GM19438 (cell line): ENCODE results near the gene OR6B3.
"Not testable (repeated sequence)": the region's sequence is repeated elsewhere in the genome, so short reads cannot be mapped to it uniquely, and the experiment has no call there.

ENCODE experiments used
- ATAC-seq: cut with Tn5 transposase; IDR thresholded peaks from one replicate; pipeline ENCODE4 v1.9.1; 2021; ENCODE audit warnings: low read depth; ENCODE audit not compliant: unreplicated experiment

The OR6B3 gene

GRCh38 chr2:240045098-240045497, 8.2 kb downstream of the OR6B3 start:
- no peak for ATAC-seq

GRCh38 chr2:240044096-240044495, 9.2 kb downstream of the OR6B3 start:
- ATAC-seq, result not testable (repeated sequence)

DNA sequence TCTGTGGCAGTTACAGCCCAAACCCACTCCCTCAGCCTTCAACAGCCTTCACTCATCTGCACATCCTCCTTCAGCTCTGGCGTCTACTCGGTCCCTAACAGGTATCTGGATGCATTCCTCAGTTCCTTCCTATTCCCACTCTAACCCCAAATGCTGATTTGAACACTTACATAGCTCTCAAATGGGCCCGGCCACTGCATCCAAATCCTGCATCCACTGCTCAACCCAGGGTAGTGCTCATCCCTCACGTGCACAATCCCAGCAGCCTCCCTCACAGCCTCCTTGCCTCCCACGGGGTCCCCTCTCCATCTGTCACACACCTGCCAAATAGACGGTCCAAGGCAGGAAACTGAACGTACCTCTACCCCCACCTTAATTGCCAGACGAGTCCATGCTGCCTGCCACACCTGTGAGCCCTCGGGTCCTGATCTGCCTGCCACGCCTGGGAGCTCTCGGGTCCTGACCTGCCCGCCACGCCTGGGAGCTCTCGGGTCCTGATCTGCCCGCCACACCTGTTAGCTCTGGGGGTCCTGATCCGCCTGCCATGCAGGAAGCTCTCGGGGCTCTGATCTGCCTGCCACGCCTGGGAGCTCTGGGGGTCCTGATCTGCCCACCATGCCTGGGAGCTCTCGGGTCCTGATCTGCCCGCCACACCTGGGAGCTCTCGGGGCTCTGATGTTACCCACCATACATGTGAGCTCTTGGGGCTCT, 9.9 kb downstream of the OR6B3 start:
- ATAC-seq, result no peak

- ATAC-seq, result no peak
These were observed 10.6 kb downstream of the OR6B3 start for GRCh38 chr2:240042740-240043139.

DNA sequence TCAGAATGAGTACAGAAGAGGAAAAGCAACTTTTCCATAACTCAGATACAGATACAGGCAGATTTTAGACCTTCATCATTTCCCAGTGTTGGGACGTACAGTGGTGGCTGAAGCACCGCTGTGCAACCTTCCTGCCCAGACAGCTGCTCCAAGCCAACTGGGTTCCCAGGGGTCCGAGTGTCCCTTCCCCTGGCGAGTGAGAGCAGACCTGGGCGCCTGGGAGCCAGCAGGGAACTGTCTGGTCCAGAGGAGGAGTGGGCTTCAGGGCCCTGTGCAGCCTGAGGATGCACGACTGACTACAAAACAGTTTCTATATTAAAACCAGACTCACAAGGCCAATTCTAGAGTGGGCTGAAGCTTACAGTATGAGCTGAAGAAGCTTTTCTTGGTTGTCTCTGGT, 12.0 kb downstream of the OR6B3 start:
- ATAC-seq, result no peak

DNA sequence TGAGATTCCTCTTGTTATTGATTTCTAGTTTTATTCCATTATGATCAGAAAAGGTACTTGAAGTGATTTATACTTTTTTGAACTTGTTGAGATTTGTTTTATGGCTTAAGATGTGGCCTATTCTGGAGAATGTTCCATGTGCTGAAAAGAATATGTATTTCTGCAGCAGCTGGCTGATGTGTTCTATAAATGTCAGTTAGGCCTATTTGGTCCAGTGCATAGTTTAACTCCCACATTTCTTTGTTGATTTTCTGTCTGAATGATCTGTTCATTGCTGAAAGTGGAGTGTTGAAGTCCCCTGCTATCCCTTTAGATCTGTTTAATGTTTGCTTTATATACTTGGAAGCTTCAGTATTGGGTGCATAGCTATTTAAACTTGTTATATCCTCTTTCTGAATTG, 16.0 kb downstream of the OR6B3 start:
- no peak for ATAC-seq

- ATAC-seq, result no peak
These were observed 20.0 kb downstream of the OR6B3 start for GRCh38 chr2:240033330-240033678.

GRCh38 chr2:240032406-240033329, 20.7 kb downstream of the OR6B3 start:
- no peak for ATAC-seq

DNA sequence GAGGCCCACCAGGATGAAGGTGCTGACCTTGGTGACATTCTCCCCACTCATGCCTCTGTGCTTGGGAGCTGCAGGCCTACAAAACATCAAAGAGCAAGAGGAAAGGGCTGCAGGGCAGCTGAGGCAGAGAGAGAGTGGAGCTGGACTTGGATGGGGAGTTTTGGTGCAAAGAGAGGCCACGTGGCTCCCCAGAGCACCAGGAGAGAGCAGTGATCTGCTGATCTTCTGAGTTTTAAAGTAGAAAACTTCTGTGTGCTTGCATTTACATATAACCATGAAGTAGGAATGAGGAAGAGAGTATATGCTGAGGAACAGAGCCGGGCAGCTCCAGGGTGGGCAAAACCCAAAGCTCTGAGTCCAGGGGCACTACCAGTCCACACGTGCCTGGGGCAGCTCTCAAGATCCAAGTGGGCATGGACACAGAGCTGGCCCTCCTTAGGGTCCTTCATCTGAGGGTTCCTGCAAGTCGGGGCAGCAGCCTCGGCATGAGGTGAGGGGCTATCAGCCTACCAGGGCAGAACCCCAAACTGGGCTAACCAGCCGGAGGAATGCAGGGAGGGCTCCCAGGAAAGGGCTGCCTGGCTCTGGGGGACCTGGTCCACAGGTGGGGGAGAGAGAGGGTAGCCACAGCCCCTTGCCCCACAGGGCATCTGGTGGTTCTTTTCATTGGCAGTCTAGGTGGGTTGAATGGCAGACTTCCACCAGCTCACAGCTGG, 22.8 kb downstream of the OR6B3 start, which contains the start of gene OR6B2:
OR6B2 (minus strand) TSS at position 51 of the 716 bp plus-strand sequence; CDS start at position 51, 0 bp downstream.
- ATAC-seq, result no peak

DNA sequence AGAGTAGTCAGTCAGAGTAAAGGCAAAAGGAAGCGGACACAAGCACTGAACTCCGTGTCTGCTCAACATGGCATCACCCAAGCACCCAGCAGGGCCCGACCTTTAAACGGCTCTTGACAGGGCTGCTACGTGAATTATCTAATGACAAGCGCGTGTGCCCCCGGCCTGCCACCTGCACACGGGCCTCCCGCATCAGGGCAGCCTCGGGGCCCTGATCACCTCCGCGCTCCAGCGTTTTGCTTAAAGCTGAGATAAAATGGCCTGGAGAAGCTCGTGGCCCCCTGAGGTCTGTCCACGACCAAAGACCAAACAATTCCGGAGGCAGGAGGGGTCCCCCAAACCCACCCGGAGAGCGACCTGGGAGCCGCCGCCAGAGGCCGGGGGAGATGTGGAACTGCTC, 28.6 kb downstream of the OR6B3 start:
- no peak for ATAC-seq

DNA sequence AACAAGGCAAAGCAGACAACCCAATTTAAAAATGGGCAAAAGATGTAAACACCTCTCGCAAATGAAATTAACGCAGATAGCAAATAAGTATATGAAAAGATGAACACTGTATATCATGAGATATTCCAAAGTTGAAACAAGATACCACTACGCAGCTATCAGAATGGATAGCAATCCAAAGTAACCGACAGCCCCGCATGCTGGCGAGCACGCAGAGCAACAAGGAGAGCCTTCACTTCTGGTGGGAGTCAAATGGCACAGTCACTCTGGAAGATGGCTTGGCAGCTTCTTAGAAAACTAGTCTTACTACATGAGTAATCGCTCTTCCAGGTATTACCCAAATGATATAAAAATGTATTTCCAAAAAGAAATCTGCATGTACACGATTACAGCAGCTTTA, 29.5 kb downstream of the OR6B3 start:
- ATAC-seq, result no peak

DNA sequence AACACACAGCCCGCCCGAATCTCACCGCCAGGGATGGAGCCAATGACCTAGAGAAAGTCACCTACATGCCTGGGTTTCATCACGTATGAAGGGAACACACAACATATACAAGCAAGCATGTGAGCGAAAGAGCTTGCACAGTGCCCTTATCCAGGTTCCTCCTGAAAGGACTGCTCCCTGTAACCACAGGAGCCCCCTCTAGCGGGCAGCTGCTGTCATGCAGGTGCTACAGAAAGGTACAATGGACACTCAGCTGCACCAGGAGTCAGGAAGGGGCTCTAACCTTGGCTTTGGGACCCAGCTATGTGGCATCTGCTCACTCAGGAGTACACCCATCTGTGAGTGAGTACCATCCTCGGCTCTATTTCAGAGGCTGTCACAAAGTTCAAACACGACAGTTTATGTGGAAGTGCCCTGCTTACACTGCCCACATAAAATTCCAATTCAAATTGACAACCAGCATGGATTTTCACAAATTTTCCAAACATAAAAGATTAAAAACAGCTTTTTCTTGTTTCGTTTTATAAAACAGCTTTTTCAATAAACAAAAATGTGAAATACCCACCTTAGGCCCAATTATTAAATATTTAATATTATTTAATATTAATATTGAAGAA, 31.7 kb downstream of the OR6B3 start:
- ATAC-seq, result no peak

DNA sequence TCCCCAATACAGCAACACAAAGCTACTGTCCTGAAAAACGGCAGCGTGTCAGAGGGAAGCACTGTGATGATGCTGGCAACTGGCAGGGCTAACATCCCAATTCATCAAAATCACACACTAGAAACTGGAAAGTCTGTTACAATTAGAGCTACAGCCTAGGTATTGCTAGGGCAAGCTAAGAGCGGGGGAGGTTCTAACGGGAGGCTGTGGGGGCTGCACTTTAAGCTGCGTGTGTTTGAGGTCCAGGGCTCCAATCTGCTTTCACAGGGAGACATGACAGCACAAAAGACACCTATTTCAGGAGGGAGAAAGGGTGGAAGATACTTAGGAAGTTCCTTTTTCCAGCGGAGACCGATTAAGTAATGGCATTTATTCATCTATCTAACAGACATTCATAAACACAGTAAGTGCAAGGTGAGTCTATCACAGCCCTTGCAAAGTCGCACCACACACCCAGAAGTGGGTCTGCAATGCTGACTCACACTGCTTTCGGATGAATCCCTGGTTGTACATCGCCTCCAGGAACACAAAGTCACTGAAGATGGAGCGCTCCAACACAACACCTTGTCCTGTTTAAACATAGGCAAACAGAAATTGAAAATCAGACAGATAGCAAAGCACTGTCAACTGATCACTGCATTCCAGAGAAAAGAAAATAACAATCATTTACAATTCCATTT, 35.1 kb downstream of the OR6B3 start:
- no peak for ATAC-seq

DNA sequence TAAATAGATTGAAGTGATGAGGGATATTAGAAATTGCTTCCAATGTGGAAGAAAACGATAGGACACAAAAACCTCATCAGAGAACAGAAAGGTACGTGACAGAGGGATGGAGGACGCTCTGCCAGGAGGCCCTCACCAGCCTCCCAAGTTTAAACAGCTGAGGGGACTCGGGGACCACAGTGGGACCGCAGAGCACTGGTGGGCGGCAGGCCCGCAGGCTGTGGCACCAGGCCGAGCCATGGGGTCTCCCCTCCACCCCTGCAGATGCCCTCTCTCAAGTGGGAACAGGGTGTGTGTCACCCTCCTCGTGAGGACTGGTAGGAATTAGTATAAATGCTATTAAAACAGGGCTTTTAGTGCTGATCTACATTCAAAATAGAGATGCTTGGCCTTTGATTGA, 39.0 kb downstream of the OR6B3 start:
- ATAC-seq, result no peak

- ATAC-seq, result no peak
These were observed 40.0 kb downstream of the OR6B3 start for GRCh38 chr2:240013343-240013742.

DNA sequence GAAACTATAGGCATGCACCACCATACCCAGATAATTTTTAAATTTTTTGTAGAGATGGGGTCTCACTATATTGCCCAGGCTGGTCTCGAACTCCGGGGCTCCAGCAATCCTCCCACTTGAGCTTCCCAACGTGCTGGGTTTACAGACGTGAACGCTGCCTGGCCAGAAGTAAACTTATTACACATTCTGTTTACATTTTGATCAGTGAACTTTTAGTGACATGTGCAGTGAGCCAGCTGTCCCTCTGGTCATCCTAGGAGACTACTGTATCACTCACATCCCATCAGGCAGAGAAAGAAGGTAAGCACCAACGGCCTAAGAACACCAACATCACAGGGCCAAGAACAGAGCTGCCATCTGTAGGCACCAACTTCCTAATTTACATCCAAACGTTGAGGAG, 50.3 kb downstream of the OR6B3 start:
- ATAC-seq, result no peak

GRCh38 chr2:240000671-240001070, 52.6 kb downstream of the OR6B3 start:
- no peak for ATAC-seq

DNA sequence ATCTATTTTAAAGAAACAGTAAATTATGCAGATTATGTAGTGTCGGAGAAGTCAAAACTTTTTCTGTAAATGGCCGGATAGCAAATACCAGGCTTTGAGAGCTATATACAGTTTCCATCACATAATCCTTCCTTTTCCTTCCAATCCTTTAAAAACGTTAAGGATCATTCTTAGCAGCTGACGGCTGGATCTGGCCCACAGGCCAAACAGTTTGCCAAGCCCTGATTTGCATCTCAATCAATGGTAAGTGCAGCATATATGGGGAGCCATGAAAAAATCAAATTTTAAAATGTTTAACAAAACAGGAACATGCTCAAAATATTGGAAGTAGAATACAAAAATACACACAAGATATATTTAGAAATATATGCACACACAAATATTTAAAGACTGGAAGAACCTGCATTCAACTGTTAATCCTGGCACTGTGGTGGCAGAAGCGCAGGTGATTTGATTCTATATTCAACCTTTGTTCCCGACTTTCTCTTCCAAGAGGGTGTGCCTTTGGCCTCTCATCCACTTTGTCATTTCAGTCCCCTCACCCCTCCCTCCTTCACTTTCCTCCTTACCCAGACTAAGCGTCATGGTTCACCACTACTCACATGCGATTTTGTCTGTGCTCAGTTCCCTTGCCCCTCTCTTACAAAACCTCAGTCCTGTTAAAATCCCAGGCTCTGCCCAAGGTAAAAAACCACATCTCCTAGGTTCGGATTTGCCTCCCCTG, 55.5 kb downstream of the OR6B3 start:
- ATAC-seq, result no peak
